A549 (cell line): ENCODE results near the gene EIF2B2. TPM values are rescaled to one million over a fixed set of nuclear protein-coding genes. Genes with fewer than 3 reads are reported as not detected.

Source experiments
- ATAC-seq, 2 experiments: fragments of 200-7000 bp in 1 of 2; fragments of >200 bp in 1 of 2; cut with Nextera tagmentation in 1 of 2; cut with Tn5 transposase in 1 of 2; 3 replicates each; pipeline versions ENCODE4 v1.8.0 to v1.9.1; 2018 to 2020; ENCODE audit warnings: mild to moderate bottlenecking in 1 of 2, moderate library complexity in 1 of 2
- CTCF ChIA-PET: fragments of 300-600 bp; sonication (Branson Sonifier 250); formaldehyde crosslinking; extraction: SDS; loops from one replicate; lab custom pipeline; 2021; ENCODE audit warnings: antibody characterized with exemption, inconsistent platforms; lab: Yijun Ruan, JAX
- POLR2A ChIA-PET: fragments of 350-600 bp; formaldehyde crosslinking; extraction: SDS; loops from one replicate; lab custom pipeline; 2021; ENCODE audit warnings: antibody characterized with exemption, inconsistent platforms; lab: Yijun Ruan, JAX
- DNase-seq, 2 experiments: peaks; one replicate each; pipeline versions ENCODE4 v3.0.0 to v3.0.0-alpha.2; 2011 to 2016; ENCODE audit warnings: low read depth in 1 of 2, low spot score in 1 of 2
- FAIRE-seq: peaks from 2 replicates; lab custom pipeline; 2011; peaks lifted over from hg19 to GRCh38; lab: Jason Lieb, UNC
- H3K27ac ChIP-seq, 2 experiments: fragments of >200 bp; sonication (Bioruptor Twin); formaldehyde crosslinking; 3 replicates each; pipeline ENCODE4 v1.5.1; 2016 to 2017
- H3K4me1 ChIP-seq: fragments of >200 bp; sonication (Bioruptor Twin); formaldehyde crosslinking; 3 replicates; pipeline ENCODE4 v1.6.1; 2016
- H3K4me2 ChIP-seq: fragments of >200 bp; sonication (Bioruptor Twin); formaldehyde crosslinking; 3 replicates; pipeline ENCODE4 v1.6.1; 2016
- H3K4me3 ChIP-seq: fragments of >200 bp; sonication (Bioruptor Twin); formaldehyde crosslinking; 3 replicates; pipeline ENCODE4 v1.5.1; 2016
- H3K9me3 ChIP-seq: fragments of >200 bp; sonication (Bioruptor Twin); formaldehyde crosslinking; 3 replicates; pipeline ENCODE4 v1.6.1; 2016
- CBX2 ChIP-seq: fragments of 200-600 bp; sonication (generic); IDR thresholded peaks from 2 replicates; pipeline ENCODE4 v1.6.1; 2016; ENCODE audit warnings: low read depth, mild to moderate bottlenecking, borderline replicate concordance
- CBX8 ChIP-seq: fragments of 200-600 bp; sonication (generic); IDR thresholded peaks from 2 replicates; pipeline ENCODE4 v1.6.1; 2016
- CHD2 ChIP-seq: fragments of 150-350 bp; IDR thresholded peaks from 2 replicates; pipeline ENCODE4 v1.6.1; 2014; ENCODE audit warnings: low read length; ENCODE audit not compliant: partially characterized antibody
- EHF ChIP-seq: fragments of 250-450 bp; sonication (Bioruptor Pico); IDR thresholded peaks from 2 replicates; pipeline ENCODE4 v1.5.0; 2020; ENCODE audit warnings: mild to moderate bottlenecking
- EP300 ChIP-seq, 2 experiments: fragments of >200 bp; sonication (Bioruptor Twin); formaldehyde crosslinking; IDR thresholded peaks; 2 replicates in 1 of 2; 3 replicates in 1 of 2; pipeline ENCODE4 v1.6.1; 2016 to 2017
- ESRRA ChIP-seq: fragments of 150-350 bp; IDR thresholded peaks from 2 replicates; pipeline ENCODE4 v1.6.1; 2014; ENCODE audit warnings: mild to moderate bottlenecking, low read length, borderline replicate concordance
- FOSB ChIP-seq: fragments of 250-450 bp; sonication (Bioruptor Pico); IDR thresholded peaks from 2 replicates; pipeline ENCODE4 v1.5.0; 2020; ENCODE audit warnings: mild to moderate bottlenecking, moderate library complexity
- FOSL2 ChIP-seq, 2 experiments: fragments of 450-650 bp in 1 of 2; fragments of >200 bp in 1 of 2; sonication (Bioruptor Twin) in 1 of 2; formaldehyde crosslinking; IDR thresholded peaks; 2 replicates each; pipeline versions ENCODE4 v1.5.0 to v1.6.1; 2016 to 2020; ENCODE audit warnings: mild to moderate bottlenecking in 1 of 2, moderate library complexity in 1 of 2
- HDAC2 ChIP-seq: fragments of 200-600 bp; sonication (generic); IDR thresholded peaks from 2 replicates; pipeline ENCODE4 v1.6.1; 2016
- HOXB13 ChIP-seq: fragments of 250-450 bp; sonication (Bioruptor Pico); IDR thresholded peaks from 2 replicates; pipeline ENCODE4 v1.5.0; 2020; ENCODE audit warnings: low read depth, mild to moderate bottlenecking, moderate library complexity
- HOXB5 ChIP-seq: fragments of 250-450 bp; sonication (Bioruptor Pico); IDR thresholded peaks from 2 replicates; pipeline ENCODE4 v1.5.0; 2020; ENCODE audit warnings: mild to moderate bottlenecking, moderate library complexity
- JUN ChIP-seq, 2 experiments: fragments of >200 bp; sonication (Bioruptor Twin); formaldehyde crosslinking; IDR thresholded peaks; 2 replicates in 1 of 2; 3 replicates in 1 of 2; pipeline ENCODE4 v1.6.1; 2016 to 2017
- JUNB ChIP-seq: fragments of >200 bp; sonication (Bioruptor Twin); formaldehyde crosslinking; IDR thresholded peaks from 2 replicates; pipeline ENCODE4 v1.6.1; 2016
- KDM1A ChIP-seq: fragments of 200-600 bp; sonication (generic); IDR thresholded peaks from 2 replicates; pipeline ENCODE4 v1.6.1; 2016; ENCODE audit warnings: low read depth, mild to moderate bottlenecking
- MAZ ChIP-seq: fragments of 150-350 bp; IDR thresholded peaks from 2 replicates; pipeline ENCODE4 v1.6.1; 2014; ENCODE audit warnings: antibody characterized with exemption, low read depth, low read length, borderline replicate concordance
- MYC ChIP-seq: IDR thresholded peaks from 2 replicates; pipeline ENCODE4 v1.6.1; 2012; ENCODE audit warnings: mild to moderate bottlenecking, inconsistent platforms, low read length, improper control_type of control experiment, borderline replicate concordance
- NFE2L2 ChIP-seq: fragments of 150-350 bp; conservative IDR thresholded peaks from 2 replicates; pipeline ENCODE4 v1.6.1; 2014; ENCODE audit warnings: low read length
- POLR2A ChIP-seq: IDR thresholded peaks from 2 replicates; pipeline ENCODE4 v1.6.1; 2012; ENCODE audit warnings: mild to moderate bottlenecking, low read length
- RAD21 ChIP-seq, 2 experiments: fragments of >200 bp in 1 of 2; sonication (Bioruptor Twin) in 1 of 2; formaldehyde crosslinking in 1 of 2; IDR thresholded peaks in 1 of 2; conservative IDR thresholded peaks in 1 of 2; 2 replicates in 1 of 2; 3 replicates in 1 of 2; pipeline ENCODE4 v1.6.1; 2012 to 2018; ENCODE audit warnings: inconsistent platforms in 1 of 2
- RCOR1 ChIP-seq: fragments of 150-350 bp; IDR thresholded peaks from 2 replicates; pipeline ENCODE4 v1.6.1; 2014; ENCODE audit warnings: antibody characterized with exemption, low read length, low read depth
- RNF2 ChIP-seq: fragments of 200-600 bp; sonication (generic); IDR thresholded peaks from 2 replicates; pipeline ENCODE4 v1.6.1; 2016; ENCODE audit warnings: low read depth, mild to moderate bottlenecking, antibody characterized with exemption, moderate library complexity, borderline replicate concordance
- SREBF2 ChIP-seq: fragments of 450-650 bp; IDR thresholded peaks from 2 replicates; pipeline ENCODE4 v1.6.1; 2014; ENCODE audit warnings: mild to moderate bottlenecking, moderate library complexity
- TP53 ChIP-seq: fragments of 250-450 bp; sonication (Bioruptor Pico); IDR thresholded peaks from 2 replicates; pipeline ENCODE4 v1.5.0; 2021; ENCODE audit warnings: mild to moderate bottlenecking, moderate library complexity
- ZC3H11A ChIP-seq: fragments of 450-650 bp; IDR thresholded peaks from 2 replicates; pipeline ENCODE4 v1.6.1; 2014; ENCODE audit warnings: antibody characterized with exemption, mild to moderate bottlenecking
- ZFP36 ChIP-seq: fragments of 450-650 bp; IDR thresholded peaks from 2 replicates; pipeline ENCODE4 v1.6.1; 2014; ENCODE audit warnings: borderline replicate concordance; ENCODE audit not compliant: partially characterized antibody
- ZNF302 ChIP-seq: fragments of 250-450 bp; sonication (Bioruptor Pico); IDR thresholded peaks from 2 replicates; pipeline ENCODE4 v1.9.0; 2021; ENCODE audit warnings: inconsistent platforms, mild to moderate bottlenecking, moderate library complexity
- ZSCAN20 ChIP-seq: fragments of 250-450 bp; sonication (Bioruptor Pico); IDR thresholded peaks from 2 replicates; pipeline ENCODE4 v1.8.0; 2022; ENCODE audit warnings: mild to moderate bottlenecking, moderate library complexity
- WGBS: methylation state at CpG from one replicate; pipeline ENCODE4 v1.1.6; 2017; ENCODE audit errors: missing lambda C conversion rate; 5-methylcytosine and 5-hydroxymethylcytosine counted together
- polyA plus RNA-seq, 4 experiments: library from polyadenylated mRNA; depleted of rRNA in 3 of 4; stranded (reverse); fragments of >200 nt; fragmentation: RNase III in 1 of 4; extraction: RNeasy Plus Mini Kit Qiagen cat#74134 plus additional on column Dnase treatment in 1 of 4; gene quantifications; 2 replicates in 3 of 4; 3 replicates in 1 of 4; pipeline ENCODE4 v1.2.3, GENCODE V29; 2011 to 2017
- TF ChIP-seq, protein P1 (sequence below): fragments of >200 bp; sonication (Bioruptor Twin); formaldehyde crosslinking; IDR thresholded peaks from 2 replicates; pipeline ENCODE4 v1.6.1; 2016
- TF ChIP-seq, protein P2 (sequence below): fragments of 150-350 bp; IDR thresholded peaks from 2 replicates; pipeline ENCODE4 v1.6.1; 2014; ENCODE audit warnings: low read depth, mild to moderate bottlenecking, low read length
- TF ChIP-seq, protein P3 (sequence below): fragments of 450-650 bp; IDR thresholded peaks from 2 replicates; pipeline ENCODE4 v1.6.1; 2014; ENCODE audit warnings: antibody characterized with exemption
- TF ChIP-seq, protein P4 (sequence below): IDR thresholded peaks from 2 replicates; pipeline ENCODE4 v1.6.1; 2012

EIF2B2 gene
- polyA plus RNA-seq, 2 of the 4 experiments (the other 2 are of a cell fraction) = 88.4 to 116 TPM

DNA sequence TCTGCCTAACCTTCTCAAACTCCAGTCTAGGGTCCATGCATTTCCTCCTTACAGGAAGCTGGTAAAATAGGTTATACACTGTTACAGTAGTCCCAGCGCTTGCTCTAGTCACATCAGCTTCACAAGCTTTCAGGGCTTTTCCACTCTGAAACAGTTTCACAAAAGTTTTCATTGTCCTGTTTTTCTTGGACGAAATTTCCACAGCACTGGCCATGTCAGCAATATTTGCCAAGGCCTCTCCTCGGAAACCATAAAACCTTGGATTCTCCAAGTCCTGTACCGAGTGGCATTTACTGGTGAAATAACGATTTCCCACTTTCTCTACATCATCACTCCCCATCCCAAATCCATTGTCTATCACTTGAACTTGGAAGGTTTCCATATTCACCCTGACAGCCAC, 46.4 kb downstream of the EIF2B2 start:
- Histone ChIP-seq H3K4me3 (no peak overlapping the region), H3K4me2 (no peak overlapping the region), H3K9me3 (no peaks in the 10 kb centered on the region), H3K4me1 (peaks cover 22% of the 10 kb centered on the region), H3K27ac (no peak overlapping the region)
- DNase-seq (no peak), FAIRE-seq (no peak), ATAC-seq (no peak)
- CTCF ChIA-PET = interaction anchor here (0.6 to 1.8 kb wide), 9 partner anchors 9 to 188 kb away, joined by 3 to 7 read pairs (median 4); no protein-coding TSS in a partner anchor
- WGBS = 94% methylated on average over 5 of the region's 5 CpGs
- POLR2A ChIA-PET = interaction anchor here (0.8 kb wide), 1 partner anchor 20 kb away, joined by 3 read pairs; the partner anchor contains the start of gene ZC2HC1C
- TF ChIP-seq POLR2A = no peak
- TF ChIP-seq CHD2 = no peak
- no peak for TF ChIP-seq ZFP36
- TF ChIP-seq, protein P1, sequence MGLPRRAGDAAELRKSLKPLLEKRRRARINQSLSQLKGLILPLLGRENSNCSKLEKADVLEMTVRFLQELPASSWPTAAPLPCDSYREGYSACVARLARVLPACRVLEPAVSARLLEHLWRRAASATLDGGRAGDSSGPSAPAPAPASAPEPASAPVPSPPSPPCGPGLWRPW = no peak
- no peak for TF ChIP-seq MYC
- no peak for TF ChIP-seq FOSL2 (IDR thresholded peaks at IDR 0.05)
- no peak for TF ChIP-seq FOSL2 (CRISPR knock-in tag; IDR thresholded peaks at IDR 0.05)
- TF ChIP-seq KDM1A = no peak
- no peak for TF ChIP-seq EP300 (IDR thresholded peaks at IDR 0.05)
- no peak for TF ChIP-seq NFE2L2
- TF ChIP-seq JUNB = no peak
- TF ChIP-seq RAD21 (conservative IDR thresholded peaks at IDR 0.05 in 1 of 2, IDR thresholded peaks at IDR 0.05 in 1 of 2) = no peak
- no peak for TF ChIP-seq FOSB (CRISPR knock-in tag)
- no peak for TF ChIP-seq HOXB5 (CRISPR knock-in tag)
- TF ChIP-seq ZSCAN20 (CRISPR knock-in tag) = no peak
- no peak for TF ChIP-seq ESRRA
- no peak for TF ChIP-seq JUN (IDR thresholded peaks at IDR 0.05)
- TF ChIP-seq ZC3H11A = no peak
- no peak for TF ChIP-seq CBX8

DNA sequence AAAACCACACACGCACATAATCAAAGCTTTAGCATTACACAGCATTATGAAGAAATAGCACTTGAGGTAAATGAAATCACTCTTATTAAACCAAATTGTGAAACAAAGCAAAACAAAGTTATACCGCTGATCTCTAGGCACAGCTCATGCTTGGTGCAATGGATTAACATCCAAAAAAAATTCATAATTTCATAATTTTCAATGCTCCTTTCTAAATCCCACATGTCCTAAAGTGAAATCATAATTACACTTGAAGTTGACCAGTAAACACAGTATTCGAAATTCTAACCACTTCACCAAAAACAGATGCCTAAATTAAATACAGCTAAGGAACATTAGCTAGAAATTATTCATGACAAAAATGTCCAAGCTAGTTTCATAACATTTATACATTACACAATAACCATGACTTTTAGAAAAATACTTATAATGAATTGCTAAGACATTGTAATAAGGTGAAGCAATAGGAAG, 47.0 kb downstream of the EIF2B2 start:
- Histone ChIP-seq H3K4me2 (peak overlapping the region; percentile 84), H3K27ac (no peak overlapping the region), H3K4me1 (peaks cover 16% of the 10 kb centered on the region; the same call in 2 of the 3 replicates), H3K4me3 (no peak overlapping the region; the same call in 2 of the 3 replicates), H3K9me3 (no peaks in the 10 kb centered on the region)
- no peak for TF ChIP-seq RNF2
- no peak for TF ChIP-seq POLR2A
- no peak for TF ChIP-seq KDM1A
- no peak for TF ChIP-seq HOXB13 (CRISPR knock-in tag)
- TF ChIP-seq EHF = no peak
- no peak for TF ChIP-seq HDAC2
- no peak for TF ChIP-seq HOXB5 (CRISPR knock-in tag)
- no peak for TF ChIP-seq MAZ
- TF ChIP-seq CBX2 = no peak
- TF ChIP-seq, protein P1 = no peak
- no peak for TF ChIP-seq ZNF302 (CRISPR knock-in tag)
- TF ChIP-seq TP53 (CRISPR knock-in tag) = no peak
- TF ChIP-seq, protein P2, sequence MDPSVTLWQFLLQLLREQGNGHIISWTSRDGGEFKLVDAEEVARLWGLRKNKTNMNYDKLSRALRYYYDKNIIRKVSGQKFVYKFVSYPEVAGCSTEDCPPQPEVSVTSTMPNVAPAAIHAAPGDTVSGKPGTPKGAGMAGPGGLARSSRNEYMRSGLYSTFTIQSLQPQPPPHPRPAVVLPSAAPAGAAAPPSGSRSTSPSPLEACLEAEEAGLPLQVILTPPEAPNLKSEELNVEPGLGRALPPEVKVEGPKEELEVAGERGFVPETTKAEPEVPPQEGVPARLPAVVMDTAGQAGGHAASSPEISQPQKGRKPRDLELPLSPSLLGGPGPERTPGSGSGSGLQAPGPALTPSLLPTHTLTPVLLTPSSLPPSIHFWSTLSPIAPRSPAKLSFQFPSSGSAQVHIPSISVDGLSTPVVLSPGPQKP = no peak
- TF ChIP-seq SREBF2 = no peak
- TF ChIP-seq FOSB (CRISPR knock-in tag) = no peak
- TF ChIP-seq, protein P3, sequence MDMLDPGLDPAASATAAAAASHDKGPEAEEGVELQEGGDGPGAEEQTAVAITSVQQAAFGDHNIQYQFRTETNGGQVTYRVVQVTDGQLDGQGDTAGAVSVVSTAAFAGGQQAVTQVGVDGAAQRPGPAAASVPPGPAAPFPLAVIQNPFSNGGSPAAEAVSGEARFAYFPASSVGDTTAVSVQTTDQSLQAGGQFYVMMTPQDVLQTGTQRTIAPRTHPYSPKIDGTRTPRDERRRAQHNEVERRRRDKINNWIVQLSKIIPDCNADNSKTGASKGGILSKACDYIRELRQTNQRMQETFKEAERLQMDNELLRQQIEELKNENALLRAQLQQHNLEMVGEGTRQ = no peak
- TF ChIP-seq RCOR1 = no peak
- TF ChIP-seq, protein P4, sequence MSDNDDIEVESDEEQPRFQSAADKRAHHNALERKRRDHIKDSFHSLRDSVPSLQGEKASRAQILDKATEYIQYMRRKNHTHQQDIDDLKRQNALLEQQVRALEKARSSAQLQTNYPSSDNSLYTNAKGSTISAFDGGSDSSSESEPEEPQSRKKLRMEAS = no peak
- CTCF ChIA-PET = interaction anchor here (0.6 to 1.8 kb wide), 10 partner anchors 10 to 189 kb away, joined by 3 to 7 read pairs (median 3); no protein-coding TSS in a partner anchor
- FAIRE-seq (no peak), ATAC-seq (no peak), DNase-seq (no peak)
- POLR2A ChIA-PET = no interaction called here
- WGBS = 95% methylated on average over 3 of the region's 3 CpGs
